ENCODE results near the gene MTHFD2L. TPM values are rescaled to one million over a fixed set of nuclear protein-coding genes. Genes with fewer than 3 reads are reported as not detected.

Gene MTHFD2L
- total RNA-seq, 2 donors from 2014 or later, result 13.2 to 13.8 TPM

DNA sequence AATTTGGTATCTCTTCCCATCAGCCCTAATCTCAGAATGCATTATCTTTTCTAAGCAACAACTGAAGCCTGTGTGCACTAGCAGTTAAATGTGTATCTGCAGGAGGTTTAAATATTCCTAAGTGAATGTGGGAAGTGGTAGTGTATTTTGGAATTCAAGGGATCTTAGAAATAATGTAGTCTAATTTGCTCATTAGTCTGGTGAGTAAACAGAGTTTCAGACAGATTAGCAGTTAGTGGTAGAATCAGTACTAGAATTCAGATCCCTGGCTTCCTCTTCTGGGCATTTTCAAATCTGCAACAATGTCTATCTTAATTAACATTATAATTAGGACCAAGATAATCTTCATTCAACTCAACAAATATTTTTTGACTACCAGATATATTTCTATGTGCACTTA lies 47.2 kb upstream of the MTHFD2L start:
- no peak overlapping the region for H3K4me3 ChIP-seq
- intact Hi-C loops (cut with DNase I), result no loop called here
- DNase-seq, result no peak
- peaks cover 28% of the 10 kb centered on the region for H3K4me1 ChIP-seq
- TF ChIP-seq, protein P1, sequence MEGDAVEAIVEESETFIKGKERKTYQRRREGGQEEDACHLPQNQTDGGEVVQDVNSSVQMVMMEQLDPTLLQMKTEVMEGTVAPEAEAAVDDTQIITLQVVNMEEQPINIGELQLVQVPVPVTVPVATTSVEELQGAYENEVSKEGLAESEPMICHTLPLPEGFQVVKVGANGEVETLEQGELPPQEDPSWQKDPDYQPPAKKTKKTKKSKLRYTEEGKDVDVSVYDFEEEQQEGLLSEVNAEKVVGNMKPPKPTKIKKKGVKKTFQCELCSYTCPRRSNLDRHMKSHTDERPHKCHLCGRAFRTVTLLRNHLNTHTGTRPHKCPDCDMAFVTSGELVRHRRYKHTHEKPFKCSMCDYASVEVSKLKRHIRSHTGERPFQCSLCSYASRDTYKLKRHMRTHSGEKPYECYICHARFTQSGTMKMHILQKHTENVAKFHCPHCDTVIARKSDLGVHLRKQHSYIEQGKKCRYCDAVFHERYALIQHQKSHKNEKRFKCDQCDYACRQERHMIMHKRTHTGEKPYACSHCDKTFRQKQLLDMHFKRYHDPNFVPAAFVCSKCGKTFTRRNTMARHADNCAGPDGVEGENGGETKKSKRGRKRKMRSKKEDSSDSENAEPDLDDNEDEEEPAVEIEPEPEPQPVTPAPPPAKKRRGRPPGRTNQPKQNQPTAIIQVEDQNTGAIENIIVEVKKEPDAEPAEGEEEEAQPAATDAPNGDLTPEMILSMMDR (IDR thresholded peaks at IDR 0.05), result no peak
- no peak for TF ChIP-seq POLR2A (IDR thresholded peaks at IDR 0.05)
- no peaks in the 10 kb centered on the region for H3K9me3 ChIP-seq
- H3K27ac ChIP-seq, result peak overlapping the region in 3 of 4 donors; percentile 64 to 86 (median 78)
- no peaks in the 10 kb centered on the region for H3K27me3 ChIP-seq
- H3K36me3 ChIP-seq (replicated peaks in 1 of 2; ENCODE audit: insufficient read depth in 1 of 2, low read depth in 2 of 2), result no peaks in the 10 kb centered on the region
- no peak for ATAC-seq

DNA sequence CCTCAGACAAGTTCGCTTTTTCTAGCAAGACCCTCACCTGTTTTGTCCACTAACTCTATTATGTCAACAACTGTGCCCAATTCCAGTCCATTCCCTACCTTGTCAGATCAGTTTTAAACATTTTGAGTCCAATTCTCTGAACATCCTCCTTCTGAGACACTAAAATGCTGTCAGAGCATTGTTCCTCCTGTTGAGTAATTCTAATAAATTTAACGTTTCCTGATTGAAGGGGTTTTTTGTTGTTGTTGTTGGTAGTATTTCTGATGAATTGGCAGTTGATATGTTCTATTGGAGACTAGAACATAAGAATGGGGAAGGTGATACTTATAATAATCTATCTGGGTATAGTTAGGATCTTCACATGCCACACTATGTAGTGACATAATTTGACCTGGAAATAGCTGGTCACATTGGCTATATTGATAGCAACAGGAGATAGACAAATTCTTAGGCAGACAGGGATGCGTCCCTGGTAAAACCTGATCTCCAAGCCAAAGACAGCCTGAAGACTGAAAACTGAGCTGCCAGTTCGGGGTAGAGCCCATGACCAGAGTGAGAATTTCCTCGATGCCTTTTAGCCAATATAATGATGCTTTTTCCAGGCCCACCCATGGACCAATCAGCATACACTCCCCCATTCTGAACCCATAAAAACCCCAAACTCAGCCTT lies 46.5 kb upstream of the MTHFD2L start:
- Histone ChIP-seq H3K27ac (peak overlapping the region in 2 of 4 donors; percentile 7 to 47), H3K27me3 (no peaks in the 10 kb centered on the region), H3K9me3 (no peaks in the 10 kb centered on the region), H3K36me3 (replicated peaks in 1 of 2; ENCODE audit: insufficient read depth in 1 of 2, low read depth in 2 of 2) (no peaks in the 10 kb centered on the region), H3K4me3 (no peak overlapping the region), H3K4me1 (peaks cover 27% of the 10 kb centered on the region)
- DNase-seq (no peak), ATAC-seq (no peak)
- 73 to 78% methylated on average over 5 of the region's 5 CpGs for WGBS, 2 donors
- intact Hi-C loops (cut with DNase I), result no loop called here
- TF ChIP-seq, protein P1 (IDR thresholded peaks at IDR 0.05), result no peak
- TF ChIP-seq POLR2A (IDR thresholded peaks at IDR 0.05), result no peak

GRCh38 chr4:74111990-74112389 lies 45.9 kb upstream of the MTHFD2L start:
- Histone ChIP-seq H3K27me3 (no peaks in the 10 kb centered on the region), H3K9me3 (no peaks in the 10 kb centered on the region), H3K4me1 (peaks cover 29% of the 10 kb centered on the region), H3K36me3 (replicated peaks in 1 of 2; ENCODE audit: insufficient read depth in 1 of 2, low read depth in 2 of 2) (no peaks in the 10 kb centered on the region), H3K27ac (peak overlapping the region in 2 of 4 donors; percentile 7 to 47), H3K4me3 (no peak overlapping the region)
- intact Hi-C loops (cut with DNase I), result no loop called here
- 82 to 94% methylated on average over 5 of the region's 5 CpGs for WGBS, 2 donors
- DNase-seq (peak in 1 of 4 donors; percentile 30), ATAC-seq (peak; percentile 24)
- TF ChIP-seq, protein P1 (IDR thresholded peaks at IDR 0.05), result no peak
- TF ChIP-seq POLR2A (IDR thresholded peaks at IDR 0.05), result peak in 1 of 3 donors; percentile 13

DNA sequence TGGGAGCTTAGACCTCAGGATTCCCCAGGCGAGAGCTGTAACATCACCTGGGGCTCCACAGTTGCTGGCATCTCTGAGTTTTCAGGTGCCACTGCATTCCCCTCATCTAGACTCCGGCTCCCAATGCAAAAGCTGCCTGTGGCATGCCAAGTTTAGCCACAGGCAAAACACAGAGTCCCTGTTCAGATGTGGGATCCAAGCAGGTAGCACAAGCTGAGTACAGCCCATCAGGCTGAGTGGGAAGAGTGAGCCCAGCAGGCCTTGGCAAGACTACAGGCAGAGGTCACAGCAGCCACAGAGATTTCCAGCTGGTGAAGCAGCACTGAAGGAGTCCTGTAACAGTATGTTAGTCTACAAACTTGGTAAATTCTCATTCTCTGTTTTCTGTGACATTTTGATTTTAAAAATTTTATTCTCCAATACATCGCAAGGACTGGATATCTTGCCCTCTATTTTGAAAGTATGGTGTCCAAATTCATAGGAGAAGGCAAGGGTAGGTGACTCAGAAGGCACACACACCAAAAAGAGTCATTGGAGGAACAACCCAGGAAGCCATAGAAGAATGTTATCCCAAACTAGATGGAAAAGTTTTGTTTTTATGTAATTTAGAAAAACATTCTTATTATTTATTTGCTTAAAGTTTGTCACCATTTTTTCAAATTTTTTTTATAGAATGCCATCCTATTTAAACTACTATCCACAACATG lies 45.4 kb upstream of the MTHFD2L start:
- Histone ChIP-seq H3K36me3 (replicated peaks in 1 of 2; ENCODE audit: insufficient read depth in 1 of 2, low read depth in 2 of 2) (no peaks in the 10 kb centered on the region), H3K27ac (peak overlapping the region in 2 of 4 donors; percentile 7 to 47), H3K27me3 (no peaks in the 10 kb centered on the region), H3K9me3 (no peaks in the 10 kb centered on the region), H3K4me3 (no peak overlapping the region), H3K4me1 (peaks cover 34% of the 10 kb centered on the region)
- no peak for TF ChIP-seq POLR2A (IDR thresholded peaks at IDR 0.05)
- TF ChIP-seq, protein P1 (IDR thresholded peaks at IDR 0.05), result no peak
- intact Hi-C loops (cut with DNase I), result no loop called here
- no peak for ATAC-seq
- WGBS, 2 donors, result 94 to 97% methylated on average over 3 of the region's 3 CpGs
- DNase-seq, result peak in 1 of 4 donors; percentile 13

Data from body of pancreas (tissue), 4 donors.